ENCODE measurements around the gene BPIFB2.
A peak's percentile ranks its signal among the peaks of the same experiment; 100 is the strongest.

Gene BPIFB2

DNA sequence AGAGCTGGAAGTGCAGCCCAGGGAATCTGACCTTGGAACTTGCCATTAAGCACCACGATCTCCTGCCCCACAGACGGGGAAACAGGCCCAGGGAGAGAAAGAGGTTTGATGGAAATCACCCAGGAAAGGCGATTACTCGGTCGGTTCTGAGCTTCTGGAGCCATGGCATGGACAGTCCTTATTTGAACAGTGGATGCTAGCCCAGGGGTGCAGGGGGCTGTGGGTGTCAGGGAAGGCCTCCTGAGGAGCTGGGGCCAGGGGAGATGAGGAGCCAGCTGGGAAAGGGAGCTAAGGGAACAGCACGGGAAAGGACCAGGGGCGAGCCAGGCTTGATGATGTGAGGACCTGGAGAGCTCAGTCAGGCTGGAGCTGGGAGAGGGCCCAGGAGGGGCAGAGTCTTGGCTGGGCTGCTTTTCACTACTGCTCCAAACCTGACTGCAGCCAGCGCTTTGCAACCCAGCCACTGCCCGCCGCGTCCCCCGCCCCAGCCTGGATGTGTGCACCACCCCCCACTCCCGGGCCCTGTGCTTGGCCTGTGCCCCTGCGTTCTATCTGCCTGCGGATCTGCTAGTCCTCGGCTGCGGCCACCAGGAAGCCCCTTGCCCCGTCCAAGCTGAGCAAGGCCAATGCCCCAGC, 21.1 kb upstream of the BPIFB2 start:
- no peak for DNase-seq

DNA sequence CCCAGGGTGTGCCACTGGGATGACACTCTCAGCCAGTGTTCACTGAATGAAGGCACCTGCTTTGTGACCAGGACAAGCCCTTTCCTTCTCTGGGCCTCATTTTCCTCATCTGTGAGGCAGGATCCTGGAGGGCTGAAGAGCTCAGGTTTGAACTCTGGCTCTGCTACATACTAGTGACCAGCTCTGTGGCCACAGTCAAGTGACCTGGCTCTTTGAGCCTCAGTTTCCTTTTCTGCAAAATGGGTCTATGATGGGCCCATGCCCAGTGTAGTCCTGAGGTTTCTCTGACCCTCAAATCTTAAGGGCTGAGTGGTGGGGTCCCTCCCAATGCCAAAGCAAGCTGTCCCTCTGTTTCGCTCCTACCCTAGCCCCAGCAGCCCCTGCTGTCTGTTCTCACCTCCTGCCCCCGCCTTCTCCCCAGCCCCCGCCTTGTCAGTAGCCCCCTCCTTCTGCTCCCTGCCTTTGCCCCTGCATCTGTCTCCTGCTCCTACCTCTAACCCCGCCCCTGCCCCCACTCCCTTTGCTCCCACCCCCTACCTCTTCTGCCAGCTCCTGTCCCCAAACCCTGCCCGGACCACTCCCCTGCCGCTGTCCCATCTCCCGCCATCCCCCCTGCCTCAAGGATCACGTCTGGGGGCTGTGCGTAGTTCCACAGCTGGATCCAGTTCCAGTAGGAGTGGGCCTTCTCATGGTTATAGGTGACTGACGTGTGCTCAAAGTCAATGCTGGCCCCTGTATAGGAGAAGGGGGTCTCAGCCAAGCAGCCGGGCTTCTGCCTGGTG, 20.3 kb upstream of the BPIFB2 start:
- no peak for DNase-seq

DNA sequence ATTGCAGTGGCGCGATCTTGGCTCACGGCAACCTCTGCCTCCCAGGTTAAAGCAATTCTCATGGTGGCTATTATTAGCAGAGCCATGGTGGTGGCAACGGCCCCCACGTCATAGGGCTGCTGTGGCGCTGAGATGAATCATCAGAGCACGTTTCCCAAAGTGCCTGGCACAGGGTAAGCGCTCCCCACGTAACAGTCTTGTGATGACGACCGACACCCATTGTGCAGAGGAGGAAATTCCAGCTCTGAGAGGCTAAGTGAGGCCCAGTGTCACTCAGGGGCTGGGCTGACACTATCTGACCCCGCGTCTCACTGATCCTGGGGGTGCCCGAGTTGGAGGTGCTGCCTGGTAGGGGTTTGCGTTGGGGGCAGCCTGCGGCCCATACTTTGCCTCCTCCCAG, 19.5 kb upstream of the BPIFB2 start:
- no peak for DNase-seq

DNA sequence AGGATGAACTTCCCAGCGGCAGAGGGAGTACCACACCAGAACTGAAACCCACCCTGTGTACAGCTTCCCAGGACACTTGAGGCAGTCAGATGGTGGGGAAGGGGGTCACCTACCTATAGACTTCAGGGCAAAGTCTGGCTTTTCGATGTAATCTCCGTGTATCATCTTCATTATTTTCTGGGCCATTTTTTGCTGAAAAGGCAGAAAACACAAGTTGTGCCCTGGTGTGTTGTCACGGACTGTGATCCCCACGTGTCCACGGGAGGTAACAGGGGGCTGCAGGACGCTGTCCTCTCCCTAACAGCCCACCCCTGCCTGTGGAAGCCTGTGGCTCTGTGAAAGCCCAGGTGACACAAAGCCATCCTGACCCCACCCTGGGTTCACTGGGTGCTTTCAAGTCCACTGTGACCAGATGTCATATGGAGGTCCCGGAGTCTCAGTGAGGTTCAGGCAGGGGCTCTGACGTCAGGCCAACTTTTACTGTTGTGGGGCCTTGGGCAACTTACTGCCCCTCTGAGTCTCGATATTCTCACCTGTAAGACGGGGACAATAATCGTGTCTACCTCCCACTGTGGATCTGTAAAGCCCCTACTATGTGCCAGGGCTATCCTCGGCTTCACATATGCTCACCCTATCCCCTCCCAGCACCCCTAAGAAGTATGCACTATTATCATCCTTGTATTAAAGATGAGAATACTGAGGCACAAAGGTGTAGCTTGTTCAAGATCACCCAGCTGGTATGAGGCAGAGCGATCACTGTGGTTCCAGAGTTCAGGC, 17.8 kb upstream of the BPIFB2 start:
- no peak for DNase-seq

DNA sequence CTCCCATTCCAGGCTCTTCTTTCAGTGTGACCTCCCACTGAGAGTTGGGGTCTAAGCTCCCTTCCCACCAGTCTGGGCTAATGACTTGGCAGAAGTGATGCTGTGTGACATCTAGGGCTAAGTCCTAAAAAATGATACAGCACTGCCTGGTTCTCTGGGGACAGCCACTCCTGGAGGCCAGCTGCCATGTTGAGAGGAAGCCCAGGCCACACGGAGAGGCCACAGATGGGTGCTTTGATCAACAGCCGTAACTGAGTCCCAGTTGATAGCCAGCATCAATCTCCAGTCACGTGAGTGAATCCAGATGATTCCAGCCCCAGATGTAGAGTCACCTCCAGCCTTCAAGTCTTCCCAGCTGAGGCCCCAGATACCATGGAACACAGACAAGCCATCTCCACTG, 17.1 kb upstream of the BPIFB2 start:
- DNase-seq, result no peak

DNA sequence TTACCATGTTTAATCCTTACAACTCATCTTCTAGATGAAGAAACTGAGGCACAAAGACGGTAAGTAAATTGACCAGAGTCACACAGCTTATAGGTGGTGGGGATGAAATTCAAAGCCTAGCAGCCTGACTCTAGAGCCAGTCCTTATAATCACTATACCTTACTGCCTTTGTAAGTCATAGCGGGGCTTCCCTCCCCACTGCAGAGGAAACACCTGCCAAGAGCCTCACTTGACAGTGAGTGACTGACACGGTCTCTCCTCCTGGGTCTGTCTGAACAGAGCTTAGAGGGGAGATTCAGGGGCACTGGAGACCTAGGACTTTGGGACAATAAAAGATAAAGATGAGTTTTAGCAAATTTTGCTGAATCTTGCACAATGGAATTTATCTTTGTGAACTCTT, 16.1 kb upstream of the BPIFB2 start:
- DNase-seq, result no peak

DNA sequence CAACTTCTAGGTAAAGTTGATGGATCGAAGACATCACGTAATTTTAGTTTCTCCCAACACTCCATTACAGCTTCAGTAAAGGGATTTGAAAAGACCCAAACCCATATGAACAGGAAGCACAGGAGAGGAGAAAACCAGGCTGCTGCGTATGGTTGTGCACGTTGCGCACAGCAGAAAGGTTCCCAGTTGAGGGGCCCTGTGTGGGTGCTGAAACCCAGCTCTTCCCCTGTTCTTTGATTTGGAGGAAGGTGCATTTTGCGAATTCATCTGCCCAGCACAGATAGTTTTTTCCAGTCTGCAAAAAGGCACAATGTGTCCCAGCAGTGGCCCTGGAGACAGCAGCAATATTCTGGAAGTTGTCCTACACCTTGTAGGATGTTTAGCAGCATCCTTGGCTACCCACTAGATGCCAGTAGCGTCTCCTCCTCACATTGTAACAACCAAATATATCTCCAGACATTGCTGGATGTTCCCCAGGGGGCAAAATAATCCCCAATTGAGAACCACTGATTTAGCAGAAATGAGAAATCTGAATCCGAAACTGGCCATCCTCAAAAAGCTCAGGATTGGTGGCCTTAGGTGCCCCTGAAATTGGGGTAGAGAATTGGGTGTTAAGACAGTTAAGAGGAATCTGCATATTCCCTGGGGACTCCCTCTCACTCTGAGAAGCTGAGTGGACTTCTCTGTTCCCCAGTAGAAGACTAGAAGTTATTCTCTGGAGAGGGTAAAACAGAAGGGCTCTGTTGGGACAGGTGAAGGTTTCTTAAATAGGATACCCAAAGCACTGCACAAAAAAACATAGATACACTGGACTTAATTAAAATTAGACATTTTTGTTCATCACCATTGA, 15.5 kb upstream of the BPIFB2 start:
- no peak for DNase-seq

DNA sequence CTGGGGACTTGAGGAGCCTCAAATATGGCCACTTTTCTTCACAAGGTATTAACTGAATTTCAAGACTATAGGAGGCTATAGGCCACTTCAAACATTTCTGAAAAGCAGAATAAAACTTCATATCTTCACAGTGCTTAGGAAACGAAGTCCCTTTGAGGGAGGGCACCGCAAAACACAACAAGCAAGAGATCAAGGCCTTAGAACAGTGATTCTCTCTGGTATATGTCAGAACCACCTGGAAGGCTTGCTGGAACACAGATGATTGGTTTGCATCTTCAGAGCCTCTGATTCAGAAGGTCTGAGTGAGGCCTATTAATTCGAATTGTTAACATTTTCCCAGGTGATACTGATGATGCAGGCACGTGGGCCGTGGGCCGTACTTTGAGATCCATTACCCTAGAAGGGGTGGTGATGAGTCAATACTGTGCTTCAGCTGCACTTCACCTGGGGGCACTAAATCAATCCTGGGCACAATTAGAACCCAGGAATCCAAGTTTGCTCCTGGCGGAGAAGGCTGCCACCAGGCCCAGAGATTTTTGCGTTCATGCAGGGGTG, 13.9 kb upstream of the BPIFB2 start:
- no peak for DNase-seq

DNA sequence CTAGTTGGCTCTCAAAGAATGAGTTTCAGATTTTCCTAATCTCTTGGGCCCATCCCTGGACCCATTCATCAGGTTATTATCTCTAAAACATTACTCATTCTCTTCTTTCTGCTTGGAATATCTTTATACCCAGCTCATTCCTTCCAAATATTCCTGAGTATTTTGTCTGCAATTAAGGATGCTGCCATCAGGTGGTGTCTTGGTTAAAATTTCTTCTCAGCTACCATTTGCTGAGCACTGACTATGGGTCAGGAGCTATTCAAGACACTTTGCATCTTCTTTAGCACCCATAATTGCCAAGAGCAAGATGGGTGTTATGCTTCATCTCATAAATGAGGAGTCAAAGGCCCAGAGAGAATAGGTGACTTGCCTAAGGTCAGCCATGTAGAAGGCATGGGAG, 11.7 kb upstream of the BPIFB2 start:
- no peak for DNase-seq

DNA sequence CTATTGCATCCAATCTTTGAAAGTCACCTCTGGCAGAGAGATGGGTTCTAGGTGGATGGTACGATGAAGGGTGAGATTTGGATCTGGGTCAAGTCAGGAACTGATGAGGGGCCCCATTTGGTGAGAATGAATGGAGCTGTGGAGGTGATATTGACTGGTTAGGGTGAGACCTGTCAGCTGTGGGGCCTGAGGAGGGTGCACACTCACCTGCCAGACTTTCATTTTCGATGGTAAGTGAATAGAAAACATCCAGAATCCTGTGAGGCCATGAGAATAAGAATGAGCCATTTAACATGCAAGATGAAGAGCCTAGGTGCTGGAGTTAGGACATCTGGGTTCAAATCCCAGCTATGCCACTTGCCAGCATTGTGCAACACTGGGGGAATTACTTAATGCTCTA, 10.1 kb upstream of the BPIFB2 start:
- no peak for DNase-seq

DNA sequence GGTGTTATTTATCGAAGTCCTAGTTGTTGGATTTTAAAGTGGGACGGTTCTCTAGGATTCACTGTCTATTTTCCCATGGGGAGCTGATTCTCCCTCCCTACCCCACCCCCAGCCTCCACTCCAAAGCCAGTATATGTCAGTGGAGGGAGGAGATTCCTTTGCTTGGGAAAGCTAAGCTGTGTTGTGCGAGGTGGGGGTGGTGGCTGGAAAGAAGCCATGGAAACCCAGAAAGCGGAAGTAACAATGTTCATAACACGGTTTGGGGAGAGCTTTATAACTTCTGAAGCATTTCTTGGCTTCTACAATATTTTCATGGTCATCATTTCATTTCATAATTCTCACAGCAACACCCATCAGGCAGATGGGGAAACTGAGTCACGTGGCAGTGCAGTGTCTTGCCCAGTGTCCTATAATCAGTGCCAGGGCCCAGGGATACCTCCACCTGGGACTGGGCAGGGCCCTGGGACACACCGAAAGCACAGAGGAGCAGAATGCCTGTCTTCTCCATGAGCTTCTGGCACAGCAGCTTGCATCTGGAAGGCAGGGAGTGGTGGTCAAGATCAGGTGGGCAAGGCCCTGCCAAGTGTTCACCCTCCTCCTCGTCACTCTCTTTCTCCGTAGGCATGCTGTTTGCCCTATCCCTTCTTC, 7.8 kb upstream of the BPIFB2 start:
- DNase-seq, result peak; percentile 57

DNA sequence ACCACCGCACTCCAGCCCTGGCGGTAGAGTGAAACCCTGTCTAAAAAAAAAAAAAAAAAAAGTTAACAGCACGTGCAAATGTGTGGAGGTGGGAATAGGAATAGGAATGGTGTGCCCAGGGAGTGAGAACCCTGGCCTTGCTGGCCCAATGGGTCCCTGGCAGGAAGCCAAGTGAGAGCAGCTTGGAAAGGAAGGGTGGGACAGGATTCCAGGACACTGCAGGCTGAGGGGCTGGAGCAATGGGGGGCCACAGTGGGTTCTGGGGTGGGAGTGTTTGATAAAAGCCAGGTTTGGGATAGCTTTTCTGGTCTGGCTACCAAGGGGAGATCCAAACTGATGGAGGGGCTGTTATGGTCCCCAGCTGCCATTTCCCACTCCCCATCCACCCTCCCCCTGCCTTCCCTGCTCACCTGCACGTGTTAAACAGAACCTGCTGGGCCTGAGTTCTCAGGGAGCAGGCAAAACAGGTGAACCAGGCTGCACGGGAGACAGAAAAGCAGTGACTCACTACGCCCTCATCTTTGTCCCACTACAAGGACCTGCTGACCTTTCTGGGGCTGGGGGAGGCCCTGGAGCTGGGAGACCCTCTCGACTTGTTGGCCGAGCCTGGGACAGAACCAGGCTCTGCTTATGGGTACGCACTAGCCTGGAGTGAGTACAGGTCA, 6.6 kb upstream of the BPIFB2 start:
- no peak for DNase-seq

DNA sequence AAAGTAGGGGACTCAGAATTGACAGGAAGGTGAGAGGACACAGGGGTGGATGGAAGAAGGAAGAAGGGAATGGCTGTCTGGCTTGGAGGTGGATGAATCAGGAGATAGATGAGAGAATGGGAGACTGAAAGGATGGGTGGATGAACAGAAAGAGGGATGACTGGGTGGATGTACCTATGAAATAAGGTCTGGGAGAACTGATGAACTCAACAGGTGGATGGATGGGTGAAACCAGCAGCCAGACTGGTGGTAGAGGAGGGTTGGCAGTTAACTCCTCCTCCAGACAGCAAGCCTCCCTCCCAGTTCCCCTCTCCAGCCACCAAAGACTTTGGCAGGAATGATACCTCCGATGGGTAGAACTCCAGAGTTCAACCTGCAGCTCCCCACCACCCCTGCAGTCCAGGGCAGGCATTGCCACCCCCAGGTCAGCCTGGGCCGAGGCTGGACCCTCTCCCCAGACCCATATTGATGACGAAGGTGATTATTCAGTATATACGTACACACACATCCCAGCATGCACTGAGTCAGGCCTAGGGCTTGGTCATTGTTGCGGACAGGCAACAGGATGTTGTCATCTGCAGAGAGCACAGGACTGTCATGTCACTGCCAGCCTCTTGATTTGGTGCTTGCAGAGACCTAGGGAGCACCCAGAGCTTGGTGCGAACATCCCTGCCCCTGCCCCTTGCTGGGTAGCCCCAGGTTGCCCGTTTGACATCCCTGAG, 5.3 kb upstream of the BPIFB2 start:
- no peak for DNase-seq

DNA sequence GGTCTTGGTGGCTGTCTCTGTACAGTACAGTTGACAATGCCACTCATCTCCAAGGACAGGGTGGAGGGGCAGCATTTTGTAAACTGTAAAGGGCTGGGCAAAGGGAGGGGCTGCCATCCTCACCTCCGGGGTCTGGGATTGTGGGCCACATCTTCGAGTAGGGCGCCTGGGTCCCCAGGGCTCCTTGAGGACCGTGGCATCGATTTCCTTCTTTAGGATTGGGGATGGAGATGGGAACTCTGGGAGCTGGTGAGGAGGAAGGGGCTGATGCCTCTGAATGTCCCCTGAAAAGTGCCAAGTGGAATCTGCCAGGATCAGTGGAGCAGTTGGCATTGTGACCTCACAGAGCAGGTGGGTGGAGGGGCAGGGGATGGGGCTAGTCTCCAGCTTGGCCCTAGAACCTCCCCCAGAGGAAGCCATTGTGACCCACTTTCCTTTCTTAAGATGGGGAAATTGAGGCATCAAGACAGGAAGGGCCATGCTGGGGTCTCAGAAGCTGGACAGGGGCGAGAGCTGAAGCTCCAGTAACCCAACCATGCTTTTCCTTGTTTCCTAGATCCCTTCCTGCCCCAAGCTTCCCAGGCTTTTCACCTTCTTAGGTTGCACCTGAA, 3.3 kb upstream of the BPIFB2 start, which contains the start of gene SUN5:
SUN5 (minus strand) TSS at position 293 of the 611 bp plus-strand sequence; CDS start at position 200, 93 bp downstream.
- DNase-seq, result no peak

DNA sequence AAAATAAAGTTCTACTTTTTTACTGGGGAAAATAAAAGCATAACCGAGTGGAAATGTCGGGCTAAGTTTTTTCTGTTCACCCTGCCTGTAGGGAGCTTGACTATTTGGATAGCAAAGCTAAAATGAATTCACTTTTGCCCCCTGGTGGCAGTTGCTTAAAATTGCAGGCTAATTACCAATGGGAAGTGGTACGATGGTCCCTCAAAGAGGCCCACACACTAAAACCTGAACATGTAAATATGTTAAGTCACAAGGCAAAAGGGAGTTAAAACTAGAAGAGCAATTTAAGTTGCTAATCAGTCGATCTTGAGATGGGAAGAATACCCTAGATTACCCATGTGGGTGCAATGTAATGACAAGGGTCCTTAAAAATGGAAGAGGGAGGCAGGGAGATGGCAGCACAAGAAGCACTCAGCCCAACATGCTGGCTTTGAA, 2.4 kb upstream of the BPIFB2 start:
- DNase-seq, result peak; percentile 53

DNA sequence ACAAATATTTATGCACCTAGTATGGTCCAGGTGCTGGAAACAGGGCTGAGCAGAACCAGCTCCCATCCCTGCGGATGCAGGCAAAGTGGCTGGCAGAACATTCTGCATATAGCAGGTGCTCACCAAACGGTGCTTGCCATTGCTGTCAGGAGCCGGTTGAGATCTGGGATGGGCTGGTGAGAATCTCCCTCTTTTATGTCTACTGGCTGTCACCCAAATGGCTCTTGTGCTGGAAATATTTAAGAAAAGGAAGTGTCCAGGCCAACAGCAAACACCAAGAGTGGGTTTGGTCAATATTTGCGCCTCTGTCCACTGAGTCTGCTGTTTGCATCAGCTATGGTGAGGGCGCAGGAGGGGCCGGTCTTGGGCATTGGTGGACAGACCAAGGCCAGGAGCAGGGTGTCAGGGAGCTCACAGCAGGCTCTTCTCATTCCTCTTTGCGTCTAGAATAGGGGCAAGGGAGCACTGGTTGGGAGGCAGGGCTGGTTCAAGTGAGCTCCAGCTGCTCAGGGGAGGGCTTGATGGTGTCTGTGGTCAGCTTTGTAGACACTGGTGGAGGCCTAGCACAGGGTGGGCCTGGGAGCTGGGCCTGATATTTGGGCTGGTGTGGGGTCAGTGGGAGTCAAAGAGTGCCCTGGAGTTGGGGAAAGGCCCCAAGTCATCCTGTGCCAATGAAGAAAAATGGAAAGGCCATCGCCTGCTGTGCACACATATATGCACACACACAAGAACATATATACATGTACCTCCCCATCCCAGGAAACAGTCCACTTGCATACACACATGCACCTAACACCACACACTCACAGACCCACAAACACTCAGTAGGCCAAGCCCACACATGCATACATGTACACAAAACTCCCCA, 1.4 kb upstream of the BPIFB2 start:
- no peak for DNase-seq

DNA sequence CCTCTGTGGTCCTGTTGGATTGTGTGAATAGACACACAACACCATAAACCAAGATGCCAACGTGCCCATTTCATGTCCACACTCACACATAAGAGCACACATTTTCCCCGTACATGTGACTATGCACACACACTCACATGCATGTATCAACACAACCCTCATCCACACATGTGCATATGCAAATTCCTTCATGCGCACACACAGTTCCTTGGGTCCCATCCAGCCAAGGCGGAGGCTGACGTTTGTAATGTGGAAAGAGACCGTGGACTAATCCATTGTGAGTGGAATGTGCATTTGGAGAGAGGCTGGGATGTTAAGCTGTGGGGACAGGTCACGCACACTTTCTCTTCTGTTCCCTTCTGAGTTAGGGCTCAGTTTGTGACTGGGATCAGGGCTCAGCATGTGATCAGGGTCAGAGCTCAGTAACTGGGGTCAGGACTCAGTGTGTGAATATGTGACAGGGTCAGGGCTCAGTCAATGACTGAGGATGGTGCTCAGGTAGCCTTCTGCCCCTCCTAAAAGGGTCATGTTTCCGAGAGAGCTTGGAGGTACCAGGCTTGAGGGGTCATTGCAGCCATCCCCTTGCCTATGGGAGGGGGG, 628 bp upstream of the BPIFB2 start:
- DNase-seq, result no peak

DNA sequence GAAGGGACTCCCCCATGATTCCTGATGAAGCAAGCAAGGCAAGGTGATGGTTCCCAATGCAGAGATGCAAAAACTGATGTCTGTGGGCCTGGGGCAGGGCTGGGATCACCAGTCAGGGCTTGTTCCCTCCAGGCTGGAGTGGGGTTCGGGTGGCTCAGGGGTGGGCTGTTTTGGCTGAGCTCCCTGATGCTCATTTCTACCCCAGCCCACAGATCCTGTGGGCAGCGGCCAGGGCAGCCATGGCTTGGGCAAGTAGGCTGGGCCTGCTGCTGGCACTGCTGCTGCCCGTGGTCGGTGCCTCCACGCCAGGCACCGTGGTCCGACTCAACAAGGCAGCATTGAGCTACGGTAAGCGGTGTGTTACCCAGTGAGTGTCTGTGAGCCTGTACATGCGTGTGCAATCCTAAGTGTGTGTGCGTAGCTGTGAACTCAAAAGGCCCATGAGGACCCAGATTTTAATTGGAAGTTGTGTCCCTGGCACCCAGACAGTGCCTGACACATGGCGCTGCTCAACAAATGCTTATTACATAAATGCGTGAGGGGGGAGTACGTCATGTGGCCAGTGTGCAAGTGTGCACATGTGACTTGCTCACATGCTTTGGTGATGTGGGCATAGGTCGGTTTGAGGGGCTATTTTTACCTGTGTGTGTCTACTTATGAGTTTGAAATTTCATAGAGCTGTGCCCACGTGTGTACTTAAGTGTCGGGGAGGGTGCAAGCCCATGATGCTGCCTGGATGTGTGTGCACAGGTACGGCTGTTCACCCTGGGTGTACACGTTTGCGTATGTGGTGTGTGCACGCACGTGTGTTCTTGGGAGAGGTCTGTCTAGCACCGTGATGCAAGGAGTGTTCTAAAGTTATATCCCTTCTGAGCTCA, 1.1 kb downstream of the BPIFB2 start:
- no peak for DNase-seq
